ENCODE results near the gene DPYSL5.

- no peak for TF ChIP-seq POLR2A (IDR thresholded peaks at IDR 0.05)
- TF ChIP-seq CTCF (IDR thresholded peaks at IDR 0.05), result no peak
Measured at GRCh38 chr2:26864226-26864625, 16.3 kb downstream of the DPYSL5 start.

Data from adrenal gland (tissue), 5 donors.